Measurements from ENCODE around the gene CNTN1. TPM values are rescaled to one million over a fixed set of nuclear protein-coding genes. Genes with fewer than 3 reads are reported as not detected.

CNTN1 gene
- total and polyA plus RNA-seq, 2 of the 8 experiments (the other 6 are each of a cell fraction or from before 2014, with no cell fraction given), result 7.2 to 21.8 TPM

DNA sequence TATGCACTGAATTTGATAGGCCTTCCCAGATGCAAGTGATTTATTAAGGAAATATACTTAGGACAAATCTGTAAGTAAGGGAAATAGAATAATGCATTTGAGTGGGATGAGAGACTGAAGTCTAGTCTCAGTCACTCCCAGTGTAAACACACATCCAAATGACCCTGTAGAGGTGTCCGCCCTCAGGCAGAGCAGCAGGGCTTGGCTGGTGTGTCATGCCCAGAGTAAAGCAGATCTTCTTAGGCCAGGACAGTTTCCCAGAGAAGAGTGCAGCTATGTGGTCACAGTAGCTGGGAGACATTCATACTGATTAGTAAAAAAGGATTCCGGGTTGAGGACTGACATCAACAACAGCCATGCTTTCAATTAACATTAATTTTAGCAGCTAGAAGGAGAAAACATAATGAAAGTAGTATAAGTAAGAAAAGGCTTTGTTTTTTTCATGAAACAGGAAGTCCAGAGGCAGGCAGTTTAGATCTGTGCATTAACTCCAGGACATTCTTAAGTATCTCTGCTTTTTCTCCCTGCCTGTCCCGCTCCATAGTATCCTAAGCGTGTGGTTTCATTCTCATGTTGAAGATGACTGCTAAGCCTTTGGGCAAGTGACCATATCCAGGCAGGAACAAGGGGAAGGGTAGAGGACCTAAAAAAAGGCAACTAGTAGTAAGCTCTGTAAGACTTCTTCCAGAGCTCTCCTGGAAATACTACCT, 35.7 kb downstream of the CNTN1 start:
- Histone ChIP-seq H3K36me3 (ENCODE audit: control insufficient read depth in 2 of 4, insufficient read depth in 4 of 4, low read length in 3 of 4) (no peaks in the 10 kb centered on the region), H3K27ac (ENCODE audit: low read depth, low read length) (no peak overlapping the region), H2AK5ac (ENCODE audit: low read depth, low read length) (no peak overlapping the region), H3K4me1 (replicated peaks in 1 of 4; ENCODE audit: control insufficient read depth in 3 of 4, insufficient read depth in 4 of 4, low read length in 3 of 4) (peaks cover 0 to under 1% (median 0%) of the 10 kb centered on the region in 4 experiments; a peak in 1 of 7 replicates), H3K14ac (ENCODE audit: insufficient read length) (no peak overlapping the region), H3K27me3 (replicated peaks in 1 of 4; ENCODE audit: control insufficient read depth in 3 of 4, extremely low read depth in 1 of 4, insufficient read depth in 3 of 4, low read length in 3 of 4) (no peaks in the 10 kb centered on the region), H3K56ac (replicated peaks; ENCODE audit: insufficient read length, low read depth, low read length) (no peak overlapping the region), H2BK20ac (ENCODE audit: low read length) (no peak overlapping the region), H2BK12ac (ENCODE audit: low read depth, low read length) (no peak overlapping the region), H3K9ac (replicated peaks in 1 of 4; ENCODE audit: extremely low read depth in 1 of 4, low read depth in 3 of 4, low read length in 3 of 4) (no peak overlapping the region), H4K91ac (replicated peaks; ENCODE audit: insufficient read length, low read length) (no peak overlapping the region), H2BK120ac (replicated peaks; ENCODE audit: low read depth, low read length) (no peak overlapping the region), H2AFZ (ENCODE audit: low read length) (no peak overlapping the region), H3K4me2 (ENCODE audit: insufficient read depth in 1 of 2, low read depth in 2 of 2, low read length in 2 of 2) (no peak overlapping the region), H3K23ac (ENCODE audit: insufficient read length) (no peak overlapping the region), H3K23me2 (ENCODE audit: low read depth, low read length) (no peaks in the 10 kb centered on the region), H4K8ac (ENCODE audit: extremely low read depth, insufficient read depth, low read length) (no peak overlapping the region), H2BK5ac (ENCODE audit: low read depth, low read length) (no peak overlapping the region), H3K9me3 (ENCODE audit: insufficient read depth in 2 of 2, low read depth in 1 of 2, low read length in 1 of 2) (no peaks in the 10 kb centered on the region), H3K4me3 (ENCODE audit: extremely low read depth in 1 of 4, insufficient read depth in 2 of 4, low read depth in 3 of 4, low read length in 4 of 4) (no peak overlapping the region), H3K79me1 (ENCODE audit: low read depth, low read length) (no peaks in the 10 kb centered on the region), H3K4ac (replicated peaks; ENCODE audit: insufficient read length, low read depth, low read length) (no peak overlapping the region), H2BK15ac (ENCODE audit: low read length) (no peak overlapping the region), H4K5ac (ENCODE audit: insufficient read length, low read depth, low read length) (no peak overlapping the region), H4K20me1 (replicated peaks in 1 of 2; ENCODE audit: control insufficient read depth in 1 of 2, insufficient read depth in 2 of 2, low read length in 2 of 2) (no peaks in the 10 kb centered on the region), H3K79me2 (ENCODE audit: control insufficient read depth in 1 of 2, insufficient read depth in 2 of 2, low read length in 2 of 2) (no peaks in the 10 kb centered on the region), H3K18ac (ENCODE audit: extremely low read depth, low read length) (no peak overlapping the region)
- ChIA-PET CTCF (ENCODE audit: partially characterized antibody) (interaction anchor here (1.1 kb wide), 1 partner anchor 17 kb away, joined by 4 read pairs; no protein-coding TSS in a partner anchor), POLR2A (ENCODE audit: partially characterized antibody) (no interaction called here)
- DNase-seq (ENCODE audit: low read depth in 1 of 2, low spot score in 2 of 2) (no peak), FAIRE-seq (no peak)
- 89% methylated on average over 4 of the region's 4 CpGs; no CpG with 5 or more reads in 1 of the 2 experiments for WGBS, 2 experiments (ENCODE audit: extremely low coverage in 1 of 2, insufficient coverage in 1 of 2, insufficient read length in 1 of 2, insufficient replicate concordance in 2 of 2, low coverage in 1 of 2, low lambda C conversion rate in 2 of 2, missing lambda C conversion rate in 1 of 2)
- no peak for TF ChIP-seq CHD2 (IDR thresholded peaks at IDR 0.05; ENCODE audit: low read length)
- no peak for TF ChIP-seq NANOG (IDR thresholded peaks at IDR 0.05; ENCODE audit: insufficient read depth, low read depth, low read length, poor library complexity, severe bottlenecking)
- TF ChIP-seq SAP30 (IDR thresholded peaks at IDR 0.05; ENCODE audit: insufficient read depth, insufficient replicate concordance, low read length), result no peak
- TF ChIP-seq POU5F1 (IDR thresholded peaks at IDR 0.05; ENCODE audit: low read depth, low read length), result no peak
- TF ChIP-seq EP300 (IDR thresholded peaks at IDR 0.05; ENCODE audit: borderline replicate concordance in 1 of 2, low read depth in 2 of 2, low read length in 2 of 2), result no peak
- no peak for TF ChIP-seq HDAC6 (IDR thresholded peaks at IDR 0.05; ENCODE audit: low read depth, low read length)
- no peak for TF ChIP-seq RBBP5 (IDR thresholded peaks at IDR 0.05; ENCODE audit: borderline replicate concordance, low read depth, low read length)
- no peak for TF ChIP-seq KDM4A (IDR thresholded peaks at IDR 0.05; ENCODE audit: low read depth, low read length, severe bottlenecking)
- no peak for TF ChIP-seq RFX5 (IDR thresholded peaks at IDR 0.05; ENCODE audit: borderline replicate concordance, low read depth, low read length)
- no peak for TF ChIP-seq KDM5A (IDR thresholded peaks at IDR 0.05; ENCODE audit: low read length)
- TF ChIP-seq EGR1 (IDR thresholded peaks at IDR 0.05; ENCODE audit: borderline replicate concordance, low read depth, low read length), result no peak
- no peak for TF ChIP-seq TAF7 (optimal IDR thresholded peaks at IDR 0.05; ENCODE audit: borderline replicate concordance, low read depth, low read length)

Data from H1 (cell line).